SK-N-SH treated with all-trans-retinoic acid at 6 μM for 48 hours (cell line): ENCODE measurements around the gene CNTNAP2.

Experiments
- ARNTL ChIP-seq: fragments of 450-650 bp; formaldehyde crosslinking; IDR thresholded peaks from 2 replicates; pipeline ENCODE4 v1.5.0; 2020; ENCODE audit warnings: low read depth, mild to moderate bottlenecking, moderate library complexity, borderline replicate concordance
- BACH2 ChIP-seq: fragments of 250-450 bp; sonication (Bioruptor Pico); IDR thresholded peaks from 2 replicates; pipeline ENCODE4 v1.9.0; 2021; ENCODE audit warnings: mild to moderate bottlenecking, borderline replicate concordance
- RARB ChIP-seq: fragments of 250-450 bp; sonication (Bioruptor Pico); IDR thresholded peaks from 2 replicates; pipeline ENCODE4 v1.8.0; 2021; ENCODE audit warnings: mild to moderate bottlenecking, moderate library complexity
- ZFP3 ChIP-seq: fragments of 250-450 bp; sonication (Bioruptor Pico); IDR thresholded peaks from 2 replicates; pipeline ENCODE4 v1.5.0; 2020; ENCODE audit warnings: mild to moderate bottlenecking, moderate library complexity
- ZFP30 ChIP-seq: fragments of 450-650 bp; formaldehyde crosslinking; IDR thresholded peaks from 2 replicates; pipeline ENCODE4 v1.5.0; 2022; ENCODE audit warnings: mild to moderate bottlenecking, moderate library complexity
- ZNF70 ChIP-seq: fragments of 450-650 bp; formaldehyde crosslinking; IDR thresholded peaks from 2 replicates; pipeline ENCODE4 v1.5.0; 2020; ENCODE audit warnings: mild to moderate bottlenecking, moderate library complexity

- no peak for TF ChIP-seq ARNTL
- no peak for TF ChIP-seq ZFP30
- TF ChIP-seq ZFP3 (CRISPR knock-in tag) = no peak
- no peak for TF ChIP-seq ZNF70 (CRISPR knock-in tag)
- TF ChIP-seq RARB (CRISPR knock-in tag) = no peak
- TF ChIP-seq BACH2 (CRISPR knock-in tag) = no peak
Measured at GRCh38 chr7:148201992-148202391, 2085.4 kb downstream of the CNTNAP2 start.
